Activated naive CD8-positive, alpha-beta T cell treated with anti-CD3 and anti-CD28 coated beads, Interleukin-2, amount 50 U/mL, for 24 hours (primary cell): ENCODE measurements around the gene PWP2.
"Not testable (repeated sequence)": the region's sequence is repeated elsewhere in the genome, so short reads cannot be mapped to it uniquely, and the experiment has no call there.

Experiments
- ATAC-seq: fragments of 150-1000 bp; cut with Tn5 transposase; one replicate; pipeline ENCODE4 v1.10.0; 2021
- DNase-seq: peaks from one replicate; pipeline ENCODE4 v3.0.0; 2021
- H3K27ac Mint-ChIP-seq: one replicate; pipeline ENCODE4 v1.8.0; 2021; ENCODE audit warnings: mild to moderate bottlenecking, mixed read lengths
- H3K27me3 Mint-ChIP-seq: one replicate; pipeline ENCODE4 v1.8.0; 2021; ENCODE audit warnings: mixed read lengths
- H3K36me3 Mint-ChIP-seq: one replicate; pipeline ENCODE4 v1.8.0; 2021; ENCODE audit warnings: low read depth, mixed read lengths
- H3K4me1 Mint-ChIP-seq: one replicate; pipeline ENCODE4 v1.8.0; 2021; ENCODE audit warnings: mixed read lengths
- H3K4me3 Mint-ChIP-seq: one replicate; pipeline ENCODE4 v1.8.0; 2021; ENCODE audit warnings: mild to moderate bottlenecking, moderate library complexity, mixed read lengths
- H3K9me3 Mint-ChIP-seq: one replicate; pipeline ENCODE4 v1.8.0; 2021; ENCODE audit warnings: mixed read lengths

PWP2 gene

GRCh38 chr21:44140552-44140932, 33.3 kb downstream of the PWP2 start:
- H3K4me3 Mint-ChIP-seq, H3K27ac Mint-ChIP-seq, H3K36me3 Mint-ChIP-seq, ATAC-seq, H3K27me3 Mint-ChIP-seq, H3K9me3 Mint-ChIP-seq, DNase-seq, H3K4me1 Mint-ChIP-seq: not testable (repeated sequence)

GRCh38 chr21:44142470-44142869, 35.3 kb downstream of the PWP2 start:
- H3K27me3 Mint-ChIP-seq, H3K9me3 Mint-ChIP-seq, DNase-seq, H3K4me1 Mint-ChIP-seq, ATAC-seq, H3K36me3 Mint-ChIP-seq, H3K4me3 Mint-ChIP-seq, H3K27ac Mint-ChIP-seq: not testable (repeated sequence)

- H3K36me3 Mint-ChIP-seq, H3K4me3 Mint-ChIP-seq, H3K27me3 Mint-ChIP-seq, H3K4me1 Mint-ChIP-seq, H3K27ac Mint-ChIP-seq, H3K9me3 Mint-ChIP-seq, DNase-seq: not testable (repeated sequence)
- peak; percentile 54 for ATAC-seq
Measured at GRCh38 chr21:44143380-44143779, 36.2 kb downstream of the PWP2 start.

DNA sequence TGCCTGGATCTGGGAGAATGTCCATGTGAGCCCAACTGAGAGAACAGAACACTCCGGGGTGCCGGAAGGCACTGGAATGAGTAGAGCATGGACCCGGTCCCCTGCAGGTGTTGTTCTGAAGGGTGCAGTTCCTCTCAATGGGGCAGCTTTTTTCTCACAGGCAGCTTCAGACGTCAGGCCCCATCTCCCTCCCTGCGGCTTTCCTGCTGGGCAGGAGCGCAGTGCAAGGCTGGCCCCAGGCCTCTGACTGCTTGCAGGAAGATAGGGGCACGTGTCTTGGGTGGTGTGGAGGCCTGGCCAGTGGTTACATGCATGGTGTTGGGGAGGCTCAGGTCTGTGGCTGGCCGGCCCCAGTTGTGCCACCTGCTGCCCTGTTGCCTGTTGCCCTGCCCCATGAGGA, 36.8 kb downstream of the PWP2 start:
- not testable (repeated sequence) for H3K36me3 Mint-ChIP-seq, H3K4me1 Mint-ChIP-seq, DNase-seq, ATAC-seq, H3K9me3 Mint-ChIP-seq, H3K27me3 Mint-ChIP-seq, H3K27ac Mint-ChIP-seq, H3K4me3 Mint-ChIP-seq

GRCh38 chr21:44144784-44145602, 37.8 kb downstream of the PWP2 start:
- not testable (repeated sequence) for H3K36me3 Mint-ChIP-seq, H3K4me3 Mint-ChIP-seq, H3K9me3 Mint-ChIP-seq, H3K27ac Mint-ChIP-seq, H3K4me1 Mint-ChIP-seq, DNase-seq, H3K27me3 Mint-ChIP-seq
- ATAC-seq, result peak; percentile 66

- H3K4me3 Mint-ChIP-seq, H3K36me3 Mint-ChIP-seq, H3K9me3 Mint-ChIP-seq, ATAC-seq, H3K27ac Mint-ChIP-seq, H3K27me3 Mint-ChIP-seq, DNase-seq, H3K4me1 Mint-ChIP-seq: not testable (repeated sequence)
Measured at GRCh38 chr21:44145616-44146015, 38.4 kb downstream of the PWP2 start.

GRCh38 chr21:44147108-44147507, 39.9 kb downstream of the PWP2 start:
- not testable (repeated sequence) for H3K9me3 Mint-ChIP-seq, H3K27ac Mint-ChIP-seq, H3K36me3 Mint-ChIP-seq, H3K27me3 Mint-ChIP-seq, H3K4me3 Mint-ChIP-seq, H3K4me1 Mint-ChIP-seq, DNase-seq
- ATAC-seq, result peak; percentile 37

GRCh38 chr21:44150255-44150654, 43.1 kb downstream of the PWP2 start:
- not testable (repeated sequence) for H3K27ac Mint-ChIP-seq, H3K9me3 Mint-ChIP-seq, H3K27me3 Mint-ChIP-seq, DNase-seq, ATAC-seq, H3K4me3 Mint-ChIP-seq, H3K36me3 Mint-ChIP-seq, H3K4me1 Mint-ChIP-seq

DNA sequence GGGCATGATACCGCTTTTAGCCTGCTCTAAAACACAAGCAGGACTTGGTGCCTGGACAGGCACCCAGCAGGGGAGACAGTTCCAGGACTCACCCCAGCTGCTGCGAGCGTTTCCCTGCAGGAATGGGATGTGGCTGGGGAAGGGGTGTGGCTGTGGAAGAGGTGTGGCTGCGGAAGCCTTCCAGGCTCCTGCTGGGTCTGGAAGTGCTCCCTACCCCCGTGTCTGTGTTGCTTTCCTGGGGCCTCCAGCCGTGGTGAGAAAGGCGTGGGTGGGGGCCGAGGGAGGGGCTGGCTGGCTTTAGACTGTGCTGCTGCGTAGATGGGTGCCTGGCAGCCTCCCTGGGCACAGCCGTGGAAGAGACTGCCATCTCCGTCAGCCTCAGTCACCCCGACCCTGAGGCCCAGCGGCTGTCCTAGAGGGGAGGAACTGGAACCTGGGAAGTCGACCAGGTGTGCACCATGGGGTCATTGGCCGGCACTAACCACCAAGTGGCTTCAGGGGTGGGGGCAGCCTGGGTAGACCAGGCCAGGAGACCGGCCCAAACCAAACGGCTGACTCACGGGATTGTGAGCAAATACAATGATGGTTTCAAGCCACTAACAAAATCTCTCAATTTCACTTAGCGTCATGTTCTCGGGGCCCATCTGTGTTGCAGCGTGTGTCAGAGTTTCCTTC, 46.2 kb downstream of the PWP2 start:
- H3K27ac Mint-ChIP-seq, H3K9me3 Mint-ChIP-seq, H3K4me3 Mint-ChIP-seq, H3K36me3 Mint-ChIP-seq, DNase-seq, H3K27me3 Mint-ChIP-seq, H3K4me1 Mint-ChIP-seq: not testable (repeated sequence)
- peak; percentile 61 for ATAC-seq

- DNase-seq (peak; percentile 21), ATAC-seq (peak; percentile 48)
Measured at GRCh38 chr21:44153889-44154228, 46.7 kb downstream of the PWP2 start.

GRCh38 chr21:44154816-44155230, 47.6 kb downstream of the PWP2 start:
- not testable (repeated sequence) for H3K36me3 Mint-ChIP-seq, DNase-seq, ATAC-seq, H3K4me3 Mint-ChIP-seq, H3K27ac Mint-ChIP-seq, H3K9me3 Mint-ChIP-seq, H3K4me1 Mint-ChIP-seq, H3K27me3 Mint-ChIP-seq

More at GRCh38 chr21:44153889-44154228, 46.7 kb downstream of the PWP2 start:
- H3K4me1 Mint-ChIP-seq, H3K4me3 Mint-ChIP-seq, H3K9me3 Mint-ChIP-seq, H3K27ac Mint-ChIP-seq, H3K36me3 Mint-ChIP-seq, H3K27me3 Mint-ChIP-seq: not testable (repeated sequence)

GRCh38 chr21:44155231-44155993, 48.2 kb downstream of the PWP2 start:
- peak; percentile 27 for ATAC-seq
- H3K27ac Mint-ChIP-seq, H3K36me3 Mint-ChIP-seq, H3K9me3 Mint-ChIP-seq, H3K27me3 Mint-ChIP-seq, H3K4me1 Mint-ChIP-seq, DNase-seq, H3K4me3 Mint-ChIP-seq: not testable (repeated sequence)

DNA sequence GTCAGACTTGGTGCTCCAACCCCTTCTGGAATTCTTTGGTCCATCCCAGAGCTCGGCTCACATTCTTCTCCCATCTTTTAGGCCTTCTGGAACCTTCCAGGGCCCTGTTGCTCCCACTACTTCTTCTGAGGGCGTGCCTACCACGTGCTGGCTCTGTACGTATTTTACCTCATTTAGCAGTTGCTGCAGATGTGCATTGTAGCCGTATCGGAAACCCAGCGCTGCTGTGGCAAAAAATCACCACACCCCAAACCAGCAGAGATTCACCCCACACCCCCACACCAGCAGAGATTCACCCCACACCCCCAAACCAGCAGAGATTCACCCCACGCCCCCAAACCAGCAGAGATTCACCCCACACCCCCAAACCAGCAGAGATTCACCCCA, 48.8 kb downstream of the PWP2 start:
- not testable (repeated sequence) for H3K27ac Mint-ChIP-seq, H3K9me3 Mint-ChIP-seq, H3K4me1 Mint-ChIP-seq, H3K27me3 Mint-ChIP-seq, H3K4me3 Mint-ChIP-seq, ATAC-seq, DNase-seq, H3K36me3 Mint-ChIP-seq

GRCh38 chr21:44157439-44158081, 50.4 kb downstream of the PWP2 start:
- not testable (repeated sequence) for DNase-seq, H3K36me3 Mint-ChIP-seq, H3K4me3 Mint-ChIP-seq, H3K4me1 Mint-ChIP-seq, H3K27ac Mint-ChIP-seq, H3K27me3 Mint-ChIP-seq, H3K9me3 Mint-ChIP-seq
- ATAC-seq, result peak; percentile 9

DNA sequence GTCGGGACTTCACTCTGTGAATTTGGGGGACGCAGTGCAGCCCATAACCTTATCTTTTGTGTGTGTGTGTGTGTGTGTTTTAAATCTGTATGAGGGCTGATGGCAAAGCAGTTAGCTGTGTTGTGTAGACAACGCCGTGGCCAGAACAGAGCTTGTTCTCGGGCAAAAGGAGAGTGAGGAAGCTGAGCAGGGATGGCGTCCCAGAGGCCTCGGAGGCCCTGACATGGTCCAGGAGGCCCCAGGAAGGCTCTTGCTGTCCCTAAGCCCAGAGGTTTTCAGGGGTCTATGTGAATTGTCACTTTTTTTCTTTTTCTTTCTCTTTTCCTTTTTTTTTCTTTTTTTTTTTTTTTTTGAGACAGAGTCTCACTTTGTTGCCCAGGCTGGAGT, 50.9 kb downstream of the PWP2 start:
- DNase-seq, H3K9me3 Mint-ChIP-seq, H3K36me3 Mint-ChIP-seq, H3K27me3 Mint-ChIP-seq, H3K27ac Mint-ChIP-seq, ATAC-seq, H3K4me1 Mint-ChIP-seq, H3K4me3 Mint-ChIP-seq: not testable (repeated sequence)
